ENCODE data around the gene ATP10B.

The ATP10B gene

DNA sequence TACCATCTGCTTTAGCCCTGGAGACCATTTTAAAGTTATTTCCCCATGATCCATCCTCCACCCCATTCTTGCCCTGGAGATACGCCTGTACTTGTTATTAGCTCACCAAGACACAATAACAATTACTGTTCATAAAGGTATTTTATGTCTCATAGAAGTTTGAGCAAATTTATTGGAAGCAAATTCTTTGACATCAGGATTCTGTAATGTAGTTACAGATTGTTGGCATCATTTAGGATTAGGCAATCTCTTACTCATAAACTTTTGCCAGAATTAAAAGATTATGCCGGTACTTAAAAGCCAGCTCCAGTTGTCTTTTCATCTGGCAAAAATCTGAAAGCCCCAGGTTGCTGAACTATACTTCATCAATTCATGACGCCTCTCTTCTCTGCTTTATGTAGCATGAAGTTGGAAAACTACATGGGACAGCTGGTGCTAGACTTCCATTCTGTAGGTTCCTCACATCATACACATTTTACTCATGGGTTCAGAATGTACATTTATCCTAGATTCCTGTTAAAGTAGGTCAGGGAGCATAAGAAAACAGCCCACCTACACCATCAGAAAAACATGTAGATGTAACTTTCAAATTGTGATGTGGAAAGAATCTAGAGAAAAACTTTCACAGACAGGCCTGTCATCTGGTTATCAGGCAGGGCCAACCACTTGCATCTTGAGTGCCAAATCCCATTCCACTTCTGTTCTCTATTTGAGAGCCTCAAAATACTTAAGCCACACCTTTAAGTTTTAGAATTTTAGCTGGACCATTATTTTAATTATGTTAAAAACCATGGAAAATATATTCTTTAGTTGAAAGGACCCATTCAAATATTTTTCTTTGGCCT lies 14.0 kb downstream of the ATP10B start:
- CTCF ChIA-PET = no interaction called here

DNA sequence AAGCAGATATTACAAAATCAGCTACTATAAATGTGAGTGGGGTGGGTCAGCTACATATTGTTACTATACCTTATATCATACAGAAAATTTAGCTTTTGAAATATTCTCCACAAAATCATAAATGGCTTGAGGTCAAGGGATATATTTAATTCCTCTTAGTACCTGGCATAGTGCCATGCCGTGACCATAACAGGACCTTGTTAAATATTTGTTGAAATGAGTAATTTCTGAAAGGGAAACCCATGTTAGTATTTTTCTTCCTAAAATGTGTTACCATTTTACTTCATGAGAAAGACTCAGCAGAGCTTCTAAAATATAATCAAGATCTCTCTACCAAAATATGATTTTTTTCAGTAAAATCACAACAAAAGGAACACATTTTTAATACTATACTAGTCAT lies 14.8 kb downstream of the ATP10B start:
- CTCF ChIA-PET = no interaction called here
- Histone ChIP-seq H3K9me3 (ENCODE audit: control extremely low read depth in 1 of 5, control insufficient read depth in 4 of 5, insufficient read depth in 2 of 5, low read depth in 1 of 5, low read length in 4 of 5) (peaks cover 0 to 6% (median 0%) of the 10 kb centered on the region in 5 experiments), H3K36me3 (ENCODE audit: control insufficient read depth in 4 of 4, insufficient read depth in 4 of 4, low read length in 3 of 4) (no peaks in the 10 kb centered on the region), H3K27ac (ENCODE audit: insufficient read depth in 1 of 2, low read depth in 1 of 2, low read length in 2 of 2, poor library complexity in 1 of 2, severe bottlenecking in 2 of 2) (no peak overlapping the region), H3K27me3 (replicated peaks in 2 of 5; ENCODE audit: control insufficient read depth in 4 of 5, insufficient read depth in 5 of 5, low read length in 4 of 5) (no peaks in the 10 kb centered on the region), H3K4me1 (ENCODE audit: control extremely low read depth in 1 of 4, control insufficient read depth in 4 of 4, insufficient read depth in 4 of 4, low read length in 3 of 4) (no peaks in the 10 kb centered on the region), H3K4me3 (ENCODE audit: control insufficient read depth in 1 of 7, extremely low read depth in 1 of 7, insufficient read depth in 4 of 7, low read depth in 2 of 7, low read length in 6 of 7) (no peak overlapping the region)
- WGBS (ENCODE audit: insufficient coverage) = no CpG with 5 or more reads among the region's 1 CpG
- no peak for DNase-seq
- POLR2A ChIA-PET = no interaction called here

More for the DNA sequence above, 14.0 kb downstream of the ATP10B start:
- no peak overlapping the region for H3K4me3 ChIP-seq (ENCODE audit: control insufficient read depth in 1 of 7, extremely low read depth in 1 of 7, insufficient read depth in 4 of 7, low read depth in 2 of 7, low read length in 6 of 7)
- H3K4me1 ChIP-seq (ENCODE audit: control extremely low read depth in 1 of 4, control insufficient read depth in 4 of 4, insufficient read depth in 4 of 4, low read length in 3 of 4) = no peaks in the 10 kb centered on the region
- POLR2A ChIA-PET = no interaction called here
- no peak overlapping the region for H3K27ac ChIP-seq (ENCODE audit: insufficient read depth in 1 of 2, low read depth in 1 of 2, low read length in 2 of 2, poor library complexity in 1 of 2, severe bottlenecking in 2 of 2)
- WGBS (ENCODE audit: insufficient coverage) = 83% methylated on average over 1 of the region's 3 CpGs
- H3K27me3 ChIP-seq (replicated peaks in 2 of 5; ENCODE audit: control insufficient read depth in 4 of 5, insufficient read depth in 5 of 5, low read length in 4 of 5) = no peaks in the 10 kb centered on the region
- no peaks in the 10 kb centered on the region for H3K36me3 ChIP-seq (ENCODE audit: control insufficient read depth in 4 of 4, insufficient read depth in 4 of 4, low read length in 3 of 4)
- H3K9me3 ChIP-seq (ENCODE audit: control extremely low read depth in 1 of 5, control insufficient read depth in 4 of 5, insufficient read depth in 2 of 5, low read depth in 1 of 5, low read length in 4 of 5) = peaks cover 0 to 3% (median 0%) of the 10 kb centered on the region in 5 experiments
- no peak for DNase-seq

DNA sequence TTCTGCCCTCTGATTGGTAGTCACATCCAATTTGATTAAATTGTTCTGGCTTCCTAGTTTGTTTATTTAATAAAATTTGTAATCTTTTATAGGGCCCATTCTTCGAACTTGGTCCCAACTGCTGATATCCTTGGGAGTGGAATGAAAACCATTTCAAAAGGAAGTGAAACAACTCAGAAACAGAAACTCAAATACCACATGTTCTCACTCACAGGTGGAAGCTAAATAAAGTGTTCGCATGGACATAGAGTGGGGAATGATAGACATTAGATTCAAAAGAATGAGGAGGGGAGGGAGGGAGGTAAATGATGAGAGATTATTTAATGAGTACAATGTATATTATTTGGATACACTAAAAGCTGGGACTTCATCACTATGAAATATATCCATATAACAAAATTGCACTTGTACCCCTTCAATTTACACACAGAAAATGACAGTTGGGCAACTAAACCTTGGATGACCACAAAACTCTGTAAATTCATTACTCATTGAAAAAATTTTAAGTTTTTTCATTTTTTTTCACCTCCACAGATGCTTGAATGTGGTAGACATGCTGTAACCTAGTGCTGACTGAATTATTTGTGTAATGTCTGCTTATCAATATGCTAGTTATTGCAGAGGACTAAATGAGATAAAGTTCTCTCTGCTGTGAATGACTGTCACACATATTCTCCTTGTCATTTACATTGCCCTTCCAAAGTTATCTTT lies 16.0 kb downstream of the ATP10B start:
- WGBS (ENCODE audit: insufficient coverage) = no CpG with 5 or more reads among the region's 2 CpGs
- CTCF ChIA-PET = no interaction called here

DNA sequence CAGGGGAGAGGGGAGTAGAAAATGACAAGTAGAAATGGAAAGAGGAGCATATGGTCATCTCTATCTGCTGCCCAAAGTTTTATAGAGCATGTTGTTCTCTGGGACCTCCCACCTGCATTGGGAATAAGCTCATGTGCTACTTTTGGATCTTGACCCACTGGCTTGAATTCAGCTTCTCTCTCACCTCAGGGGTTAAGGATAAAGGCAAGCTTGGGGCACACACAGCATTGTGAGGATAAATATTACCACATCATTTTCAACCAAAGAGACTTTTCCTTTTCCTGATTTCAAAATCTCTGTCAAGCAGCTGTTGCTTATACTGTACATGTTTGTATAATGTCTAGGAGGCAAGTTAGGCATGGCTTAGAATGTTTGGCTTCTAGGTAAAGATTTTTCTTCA lies 16.6 kb downstream of the ATP10B start:
- H3K4me3 ChIP-seq (ENCODE audit: control insufficient read depth in 1 of 7, extremely low read depth in 1 of 7, insufficient read depth in 4 of 7, low read depth in 2 of 7, low read length in 6 of 7) = no peak overlapping the region
- DNase-seq = no peak
- peaks cover 0 to 6% (median 0%) of the 10 kb centered on the region in 5 experiments for H3K9me3 ChIP-seq (ENCODE audit: control extremely low read depth in 1 of 5, control insufficient read depth in 4 of 5, insufficient read depth in 2 of 5, low read depth in 1 of 5, low read length in 4 of 5)
- H3K27ac ChIP-seq (ENCODE audit: insufficient read depth in 1 of 2, low read depth in 1 of 2, low read length in 2 of 2, poor library complexity in 1 of 2, severe bottlenecking in 2 of 2) = no peak overlapping the region
- no peaks in the 10 kb centered on the region for H3K27me3 ChIP-seq (replicated peaks in 2 of 5; ENCODE audit: control insufficient read depth in 4 of 5, insufficient read depth in 5 of 5, low read length in 4 of 5)
- CTCF ChIA-PET = no interaction called here
- POLR2A ChIA-PET = no interaction called here
- H3K36me3 ChIP-seq (ENCODE audit: control insufficient read depth in 4 of 4, insufficient read depth in 4 of 4, low read length in 3 of 4) = no peaks in the 10 kb centered on the region
- no peaks in the 10 kb centered on the region for H3K4me1 ChIP-seq (ENCODE audit: control extremely low read depth in 1 of 4, control insufficient read depth in 4 of 4, insufficient read depth in 4 of 4, low read length in 3 of 4)

More for the DNA sequence above, 16.0 kb downstream of the ATP10B start:
- no peaks in the 10 kb centered on the region for H3K36me3 ChIP-seq (ENCODE audit: control insufficient read depth in 4 of 4, insufficient read depth in 4 of 4, low read length in 3 of 4)
- H3K4me1 ChIP-seq (ENCODE audit: control extremely low read depth in 1 of 4, control insufficient read depth in 4 of 4, insufficient read depth in 4 of 4, low read length in 3 of 4) = no peaks in the 10 kb centered on the region
- H3K9me3 ChIP-seq (ENCODE audit: control extremely low read depth in 1 of 5, control insufficient read depth in 4 of 5, insufficient read depth in 2 of 5, low read depth in 1 of 5, low read length in 4 of 5) = peaks cover 0 to 6% (median 0%) of the 10 kb centered on the region in 5 experiments
- H3K4me3 ChIP-seq (ENCODE audit: control insufficient read depth in 1 of 7, extremely low read depth in 1 of 7, insufficient read depth in 4 of 7, low read depth in 2 of 7, low read length in 6 of 7) = no peak overlapping the region
- no peak overlapping the region for H3K27ac ChIP-seq (ENCODE audit: insufficient read depth in 1 of 2, low read depth in 1 of 2, low read length in 2 of 2, poor library complexity in 1 of 2, severe bottlenecking in 2 of 2)
- POLR2A ChIA-PET = no interaction called here
- DNase-seq = no peak
- no peaks in the 10 kb centered on the region for H3K27me3 ChIP-seq (replicated peaks in 2 of 5; ENCODE audit: control insufficient read depth in 4 of 5, insufficient read depth in 5 of 5, low read length in 4 of 5)

DNA sequence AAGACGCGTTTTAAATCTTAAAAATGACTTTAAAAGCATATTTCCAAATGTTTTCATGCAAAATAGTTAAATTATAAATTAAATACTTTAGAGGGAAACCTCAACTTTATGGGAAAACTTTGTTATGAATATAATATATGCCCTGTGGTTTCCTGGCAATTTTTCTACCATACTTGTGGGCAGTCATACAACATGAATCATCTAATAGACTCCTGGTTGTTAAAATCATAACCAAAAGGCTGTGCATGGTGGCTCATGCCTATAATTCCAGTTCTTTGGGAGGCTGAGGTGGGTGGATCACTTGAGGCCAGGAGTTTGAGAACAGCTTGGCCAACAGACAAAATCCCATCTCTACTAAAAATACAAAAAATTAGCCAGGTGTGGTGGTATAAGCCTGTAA lies 18.2 kb downstream of the ATP10B start:
- WGBS (ENCODE audit: insufficient coverage) = no CpG with 5 or more reads among the region's 2 CpGs

DNA sequence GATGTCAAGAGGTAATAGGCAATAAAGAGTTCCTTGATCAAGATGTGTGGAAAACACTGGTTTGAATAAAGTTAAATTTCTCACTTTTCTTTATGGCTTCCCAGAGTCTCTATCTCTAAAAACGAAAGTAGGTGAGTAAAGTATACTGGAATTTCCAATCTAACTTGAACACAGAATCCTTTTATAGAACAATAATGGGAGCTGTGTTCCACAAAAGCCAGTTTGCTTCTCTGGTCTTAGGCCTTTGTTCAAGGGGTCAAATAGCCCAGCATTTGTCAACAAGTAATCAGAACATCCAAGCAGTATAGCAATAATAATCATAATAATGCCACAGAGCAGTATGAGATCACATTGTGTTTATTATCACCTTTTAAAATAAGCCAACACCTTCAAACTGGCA lies 20.2 kb downstream of the ATP10B start:
- H3K4me3 ChIP-seq (ENCODE audit: control insufficient read depth in 1 of 7, extremely low read depth in 1 of 7, insufficient read depth in 4 of 7, low read depth in 2 of 7, low read length in 6 of 7) = no peak overlapping the region
- no peaks in the 10 kb centered on the region for H3K4me1 ChIP-seq (ENCODE audit: control extremely low read depth in 1 of 4, control insufficient read depth in 4 of 4, insufficient read depth in 4 of 4, low read length in 3 of 4)
- H3K36me3 ChIP-seq (ENCODE audit: control insufficient read depth in 4 of 4, insufficient read depth in 4 of 4, low read length in 3 of 4) = no peaks in the 10 kb centered on the region
- CTCF ChIA-PET = no interaction called here
- POLR2A ChIA-PET = no interaction called here
- H3K27ac ChIP-seq (ENCODE audit: insufficient read depth in 1 of 2, low read depth in 1 of 2, low read length in 2 of 2, poor library complexity in 1 of 2, severe bottlenecking in 2 of 2) = no peak overlapping the region
- no peaks in the 10 kb centered on the region for H3K27me3 ChIP-seq (replicated peaks in 2 of 5; ENCODE audit: control insufficient read depth in 4 of 5, insufficient read depth in 5 of 5, low read length in 4 of 5)
- no CpG with 5 or more reads among the region's 1 CpG for WGBS (ENCODE audit: insufficient coverage)
- no peak for DNase-seq
- peaks cover 0 to 6% (median 2%) of the 10 kb centered on the region in 5 experiments for H3K9me3 ChIP-seq (ENCODE audit: control extremely low read depth in 1 of 5, control insufficient read depth in 4 of 5, insufficient read depth in 2 of 5, low read depth in 1 of 5, low read length in 4 of 5)

More for the DNA sequence above, 18.2 kb downstream of the ATP10B start:
- Histone ChIP-seq H3K27ac (ENCODE audit: insufficient read depth in 1 of 2, low read depth in 1 of 2, low read length in 2 of 2, poor library complexity in 1 of 2, severe bottlenecking in 2 of 2) (no peak overlapping the region), H3K4me3 (ENCODE audit: control insufficient read depth in 1 of 7, extremely low read depth in 1 of 7, insufficient read depth in 4 of 7, low read depth in 2 of 7, low read length in 6 of 7) (no peak overlapping the region), H3K9me3 (ENCODE audit: control extremely low read depth in 1 of 5, control insufficient read depth in 4 of 5, insufficient read depth in 2 of 5, low read depth in 1 of 5, low read length in 4 of 5) (peaks cover 0 to 6% (median 0%) of the 10 kb centered on the region in 5 experiments), H3K36me3 (ENCODE audit: control insufficient read depth in 4 of 4, insufficient read depth in 4 of 4, low read length in 3 of 4) (no peaks in the 10 kb centered on the region), H3K4me1 (ENCODE audit: control extremely low read depth in 1 of 4, control insufficient read depth in 4 of 4, insufficient read depth in 4 of 4, low read length in 3 of 4) (no peaks in the 10 kb centered on the region), H3K27me3 (replicated peaks in 2 of 5; ENCODE audit: control insufficient read depth in 4 of 5, insufficient read depth in 5 of 5, low read length in 4 of 5) (no peaks in the 10 kb centered on the region)
- ChIA-PET CTCF (no interaction called here), POLR2A (no interaction called here)
- DNase-seq = no peak

DNA sequence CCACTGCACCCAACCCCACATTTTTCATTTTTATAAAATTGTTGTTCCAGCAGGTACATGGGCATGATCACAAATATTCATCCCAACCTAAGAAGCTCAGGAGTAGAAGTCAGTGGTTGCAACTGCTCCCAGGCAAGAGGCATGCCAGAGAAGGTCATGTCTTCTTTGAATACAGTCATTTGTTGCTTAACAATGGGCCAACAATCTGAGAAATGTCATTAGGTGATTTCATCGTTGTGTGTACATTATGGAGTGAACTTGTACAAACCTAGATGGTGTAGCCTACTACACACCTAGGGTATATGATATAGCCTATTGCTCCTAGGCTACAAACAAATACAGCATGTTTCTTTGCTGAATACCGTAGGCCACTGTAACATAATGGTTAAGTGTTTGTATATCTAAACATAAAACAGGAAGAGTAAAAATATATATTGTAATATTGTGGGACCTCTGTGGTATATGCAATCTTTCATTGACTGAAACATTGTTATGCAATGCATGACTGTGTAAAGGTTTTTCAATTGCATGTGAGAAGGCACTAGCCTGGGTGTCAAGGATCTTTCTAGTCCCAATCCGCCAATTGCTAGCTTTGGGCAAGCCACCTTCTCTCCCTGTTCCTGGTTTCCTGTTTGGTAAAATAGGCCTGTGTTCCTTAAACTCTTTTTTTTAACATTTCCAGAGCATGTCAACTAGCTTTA lies 27.6 kb downstream of the ATP10B start:
- no peaks in the 10 kb centered on the region for H3K36me3 ChIP-seq (ENCODE audit: control insufficient read depth in 4 of 4, insufficient read depth in 4 of 4, low read length in 3 of 4)
- DNase-seq = no peak
- POLR2A ChIA-PET = no interaction called here
- CTCF ChIA-PET = no interaction called here
- H3K9me3 ChIP-seq (ENCODE audit: control extremely low read depth in 1 of 5, control insufficient read depth in 4 of 5, insufficient read depth in 2 of 5, low read depth in 1 of 5, low read length in 4 of 5) = peaks cover 0 to 5% (median 0%) of the 10 kb centered on the region in 5 experiments
- no peak overlapping the region for H3K27ac ChIP-seq (ENCODE audit: insufficient read depth in 1 of 2, low read depth in 1 of 2, low read length in 2 of 2, poor library complexity in 1 of 2, severe bottlenecking in 2 of 2)
- no peak overlapping the region for H3K4me3 ChIP-seq (ENCODE audit: control insufficient read depth in 1 of 7, extremely low read depth in 1 of 7, insufficient read depth in 4 of 7, low read depth in 2 of 7, low read length in 6 of 7)
- 86% methylated on average over 1 of the region's 3 CpGs for WGBS (ENCODE audit: insufficient coverage)
- H3K4me1 ChIP-seq (ENCODE audit: control extremely low read depth in 1 of 4, control insufficient read depth in 4 of 4, insufficient read depth in 4 of 4, low read length in 3 of 4) = no peaks in the 10 kb centered on the region
- H3K27me3 ChIP-seq (replicated peaks in 2 of 5; ENCODE audit: control insufficient read depth in 4 of 5, insufficient read depth in 5 of 5, low read length in 4 of 5) = no peaks in the 10 kb centered on the region
